GM18858 (cell line): ENCODE measurements around the gene PTTG1IP.

Experiments used
- ATAC-seq: cut with Tn5 transposase; IDR thresholded peaks from one replicate; pipeline ENCODE4 v1.9.1; 2021; ENCODE audit not compliant: unreplicated experiment

PTTG1IP gene

GRCh38 chr21:44849616-44850130 lies 23.8 kb downstream of the PTTG1IP start:
- no peak for ATAC-seq

GRCh38 chr21:44848821-44849521 lies 24.5 kb downstream of the PTTG1IP start:
- ATAC-seq: no peak

DNA sequence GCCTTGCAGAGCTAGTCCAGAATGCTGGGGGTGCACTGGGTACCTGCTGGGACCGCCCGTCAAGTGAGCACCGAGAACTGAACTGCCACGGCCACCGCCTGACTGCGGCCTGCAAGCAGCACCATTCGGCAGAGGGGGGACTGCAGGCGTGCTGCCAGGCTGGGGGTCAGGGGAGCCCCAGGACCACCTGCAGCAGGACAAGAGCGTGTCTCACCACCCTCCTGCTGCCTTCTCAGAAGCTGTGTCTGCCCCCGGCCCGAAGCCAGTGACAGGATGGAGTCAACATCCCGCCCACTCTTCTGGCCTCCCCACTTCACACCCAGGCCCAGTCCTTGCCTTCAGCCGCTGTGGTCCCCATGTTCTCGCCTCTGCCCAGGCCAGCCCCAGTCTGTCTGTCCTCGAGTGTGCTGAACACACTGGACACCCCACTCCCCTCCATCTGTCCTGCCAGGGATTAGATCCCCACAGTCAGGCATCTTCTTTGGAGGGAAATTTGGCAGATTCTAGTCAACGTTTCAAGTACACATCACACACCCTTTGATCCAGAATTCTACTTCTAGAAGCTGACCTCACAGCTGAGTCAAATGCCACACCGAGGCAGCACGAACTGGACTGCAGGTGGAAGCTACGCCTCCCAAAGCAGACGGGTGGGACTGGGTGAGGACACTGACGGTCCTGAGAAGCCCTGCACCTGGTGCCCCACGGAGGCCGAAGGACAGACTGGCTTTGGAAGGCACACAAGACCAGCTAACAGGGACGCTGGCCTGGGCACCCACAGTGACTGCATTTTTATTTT lies 26.0 kb downstream of the PTTG1IP start:
- no peak for ATAC-seq

GRCh38 chr21:44846485-44847260 lies 26.8 kb downstream of the PTTG1IP start:
- ATAC-seq: no peak

DNA sequence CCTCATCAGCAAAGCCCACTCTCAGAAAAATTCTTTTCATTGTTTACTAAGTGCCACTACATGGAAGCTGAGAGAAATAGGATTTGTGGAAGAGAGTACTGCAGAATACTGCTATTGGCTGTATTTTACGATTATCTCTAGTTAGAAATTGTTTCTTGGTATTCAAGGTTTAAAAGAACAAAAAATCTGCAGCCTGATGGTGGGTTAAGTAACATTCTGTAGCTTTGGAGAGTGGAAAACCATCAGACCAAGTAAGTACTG lies 27.3 kb downstream of the PTTG1IP start:
- ATAC-seq: no peak

DNA sequence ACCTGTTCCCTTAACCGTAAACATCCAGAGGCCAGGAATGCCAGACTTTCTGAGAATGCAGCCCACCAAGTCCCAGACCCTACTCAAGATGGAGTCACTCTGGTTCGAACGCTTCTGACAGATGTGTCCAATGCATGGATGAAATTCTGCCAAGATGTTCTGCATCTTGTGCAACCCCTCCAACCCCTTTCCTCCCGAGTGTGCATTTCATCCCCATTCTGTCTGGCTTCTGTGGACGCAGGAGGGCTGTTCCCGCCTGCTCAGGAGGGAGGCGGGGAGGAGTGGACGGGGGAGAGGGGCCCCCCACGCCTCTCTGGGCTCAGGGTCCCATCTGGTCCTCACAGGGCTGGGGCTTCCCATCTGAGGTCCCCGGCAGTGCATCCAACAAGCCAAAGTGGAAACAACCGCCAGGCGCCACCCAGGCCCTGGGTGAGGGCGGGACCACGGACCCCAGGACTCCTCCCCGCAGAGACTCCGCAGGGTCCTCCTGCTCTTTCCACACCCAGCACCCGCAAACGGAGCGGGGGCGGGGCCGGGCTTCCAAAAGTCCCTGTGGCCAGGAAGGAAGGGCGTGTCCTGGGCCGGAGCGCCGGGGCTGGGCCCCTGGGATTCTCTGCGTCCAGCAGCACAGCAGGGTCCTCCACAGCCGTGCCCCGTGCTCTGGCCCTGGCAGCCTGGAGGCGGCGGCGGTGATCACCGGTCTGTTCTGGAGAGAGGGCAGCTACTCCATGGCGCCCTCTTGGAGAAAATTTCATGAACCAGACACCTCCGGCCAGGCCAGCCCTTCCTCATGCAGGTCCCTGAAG lies 27.9 kb downstream of the PTTG1IP start:
- peak; percentile 46 for ATAC-seq

DNA sequence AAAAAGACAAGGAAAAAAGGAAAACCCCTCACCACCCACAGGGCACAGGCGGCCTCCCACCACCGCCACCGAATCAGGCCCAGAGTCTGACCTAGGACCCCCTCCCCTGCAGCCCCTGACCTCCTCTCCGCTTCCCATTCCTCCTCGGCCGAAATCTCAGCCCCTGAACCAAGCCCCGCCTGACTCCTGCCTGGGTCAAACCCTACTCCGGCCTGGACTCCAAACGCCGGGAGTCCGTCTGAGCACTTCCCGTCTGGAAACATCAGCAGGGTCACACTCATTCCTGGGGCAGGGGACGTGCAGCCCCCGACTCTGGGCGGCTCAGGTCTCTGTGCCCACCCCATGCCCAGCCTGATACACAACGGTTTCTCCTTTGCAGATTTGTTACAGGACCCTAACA lies 29.2 kb downstream of the PTTG1IP start:
- no peak for ATAC-seq

- no peak for ATAC-seq
Observed at GRCh38 chr21:44842721-44843445, 30.6 kb downstream of the PTTG1IP start.

- ATAC-seq: no peak
Observed at GRCh38 chr21:44842087-44842486, 31.4 kb downstream of the PTTG1IP start.

- ATAC-seq: no peak
Observed at GRCh38 chr21:44840771-44841170, 32.7 kb downstream of the PTTG1IP start.

- no peak for ATAC-seq
Observed at GRCh38 chr21:44838951-44839350, 34.5 kb downstream of the PTTG1IP start.

- ATAC-seq: no peak
Observed at GRCh38 chr21:44838039-44838895, 35.2 kb downstream of the PTTG1IP start.

- no peak for ATAC-seq
Observed at GRCh38 chr21:44837537-44837936, 36.0 kb downstream of the PTTG1IP start.

DNA sequence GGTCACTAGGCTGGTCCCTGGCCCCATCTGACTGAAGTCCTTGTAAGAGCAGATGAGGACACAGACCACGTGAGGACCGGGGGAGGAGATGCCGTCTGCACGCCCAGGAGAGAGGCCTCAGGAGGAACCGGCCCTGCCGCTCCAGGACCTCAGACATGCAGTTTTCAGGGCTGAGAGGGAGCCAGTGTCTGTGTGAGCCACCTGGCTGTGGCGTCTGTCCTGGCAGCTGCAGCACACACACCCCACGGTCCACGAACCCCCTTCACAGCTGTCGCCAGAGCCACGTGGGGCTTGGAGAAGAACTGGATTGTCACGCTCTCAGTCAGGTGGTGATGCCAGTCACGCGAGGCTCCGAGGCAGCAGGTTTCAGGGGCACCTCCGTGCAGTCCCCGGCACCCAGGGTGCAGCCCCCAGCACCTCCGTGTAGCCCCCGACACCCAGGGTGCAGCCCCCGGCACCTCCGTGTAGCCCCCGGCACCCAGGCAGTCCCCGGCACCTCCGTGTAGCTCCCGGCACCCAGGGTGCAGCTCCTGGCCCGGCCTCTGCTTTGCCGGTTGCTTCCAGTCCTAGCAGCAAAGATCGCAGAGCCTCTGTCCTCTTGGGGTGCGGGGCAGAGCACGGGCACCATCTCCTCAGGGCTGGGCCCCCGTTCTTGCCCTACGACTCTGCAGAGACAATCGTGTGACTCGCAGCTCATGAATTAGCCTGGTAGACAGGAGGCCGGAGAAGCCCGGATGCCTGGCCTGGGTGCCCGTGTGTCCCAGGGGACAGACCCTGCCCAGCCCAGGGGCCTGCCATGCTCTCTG lies 36.6 kb downstream of the PTTG1IP start:
- no peak for ATAC-seq

- ATAC-seq: no peak
Observed at GRCh38 chr21:44836349-44836665, 37.2 kb downstream of the PTTG1IP start.

DNA sequence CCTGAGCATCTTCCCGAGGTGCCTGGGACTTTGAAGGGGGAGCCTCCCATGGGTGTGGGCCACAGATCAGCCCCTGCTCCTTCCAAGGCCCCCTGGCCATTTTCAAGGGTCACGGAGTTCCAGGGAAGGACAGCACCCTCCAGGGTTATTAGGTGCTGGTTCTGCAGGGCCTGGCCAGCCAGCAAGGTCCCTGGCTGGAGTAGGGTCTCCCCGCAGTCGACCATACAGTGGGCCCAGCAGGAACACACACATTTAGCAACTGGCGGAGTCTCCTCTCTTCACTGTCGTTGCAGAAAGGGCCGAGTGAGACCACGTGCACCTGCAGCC lies 37.9 kb downstream of the PTTG1IP start:
- ATAC-seq: no peak

DNA sequence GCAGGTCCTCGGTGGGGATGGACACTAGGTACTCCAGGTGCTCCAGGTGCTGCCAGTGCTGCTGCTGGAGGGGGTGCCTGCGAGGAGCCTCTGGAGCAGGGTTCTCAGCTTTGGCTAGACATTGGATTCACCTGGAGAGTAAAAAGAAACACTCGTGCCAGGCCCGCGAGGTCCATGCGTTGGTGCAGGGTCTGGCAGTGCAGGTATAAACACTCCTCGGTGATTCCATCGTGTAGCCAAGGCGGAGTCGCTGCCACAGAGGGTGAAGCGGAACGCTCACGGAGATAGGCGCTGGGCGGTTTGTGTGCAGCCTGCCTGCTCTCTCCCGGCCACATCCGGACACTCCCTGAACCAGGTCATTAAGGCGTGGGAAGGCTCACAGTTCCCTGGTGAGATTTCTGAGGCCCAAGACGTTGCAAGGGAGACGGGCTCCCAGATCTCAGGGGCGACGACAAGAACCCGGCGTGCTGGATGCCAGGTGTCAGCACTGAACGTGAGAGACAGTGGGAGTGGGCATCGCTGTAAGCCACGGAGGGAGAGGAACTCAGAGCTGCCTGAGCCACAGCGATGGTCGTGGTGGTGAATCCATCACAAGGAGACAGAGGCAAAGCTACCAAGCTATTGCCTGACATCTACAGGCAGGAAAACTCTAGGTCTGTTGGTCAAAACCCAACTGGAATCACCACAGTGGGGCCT lies 38.4 kb downstream of the PTTG1IP start:
- no peak for ATAC-seq

- no peak for ATAC-seq
Observed at GRCh38 chr21:44834231-44834950, 39.1 kb downstream of the PTTG1IP start.
